Mammary epithelial cell (primary cell): Measurements from ENCODE around the gene FHIT.

Experiments
- EZH2 ChIP-seq: IDR thresholded peaks from 2 replicates; pipeline ENCODE4 v1.6.1; 2012; ENCODE audit warnings: low read length, inconsistent platforms, borderline replicate concordance
- TF ChIP-seq, protein P1 (sequence below), 2 donors: IDR thresholded peaks in 1 of 2; conservative IDR thresholded peaks in 1 of 2; 2 replicates each; pipeline ENCODE4 v1.5.1; 2011 to 2012; ENCODE audit warnings: inconsistent platforms in 2 of 2, low read length in 2 of 2, mild to moderate bottlenecking in 2 of 2, control low read depth in 1 of 2, low read depth in 1 of 2; ENCODE audit not compliant: insufficient read depth in 1 of 2; ENCODE audit errors: extremely low read depth in 1 of 2

DNA sequence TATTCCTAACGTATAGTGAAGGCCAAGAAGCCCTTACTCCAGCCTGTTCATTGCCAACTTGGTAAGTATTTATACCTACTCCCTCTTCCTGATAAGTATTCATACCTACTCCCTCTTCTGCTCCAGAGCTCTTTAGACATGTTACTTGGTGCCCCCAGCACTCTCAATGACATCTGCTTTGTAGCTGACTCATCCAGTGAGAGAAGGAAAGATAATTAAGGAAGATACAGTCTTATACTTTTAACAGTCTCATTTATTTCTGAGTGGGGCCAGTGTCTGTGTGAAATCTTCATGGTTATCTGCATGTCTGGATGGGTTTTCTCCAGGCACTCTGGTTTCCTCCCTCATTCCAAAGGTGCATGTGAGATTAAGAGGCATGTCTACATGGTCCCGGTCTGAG is 698.7 kb downstream of the FHIT start:
- TF ChIP-seq, protein P1, sequence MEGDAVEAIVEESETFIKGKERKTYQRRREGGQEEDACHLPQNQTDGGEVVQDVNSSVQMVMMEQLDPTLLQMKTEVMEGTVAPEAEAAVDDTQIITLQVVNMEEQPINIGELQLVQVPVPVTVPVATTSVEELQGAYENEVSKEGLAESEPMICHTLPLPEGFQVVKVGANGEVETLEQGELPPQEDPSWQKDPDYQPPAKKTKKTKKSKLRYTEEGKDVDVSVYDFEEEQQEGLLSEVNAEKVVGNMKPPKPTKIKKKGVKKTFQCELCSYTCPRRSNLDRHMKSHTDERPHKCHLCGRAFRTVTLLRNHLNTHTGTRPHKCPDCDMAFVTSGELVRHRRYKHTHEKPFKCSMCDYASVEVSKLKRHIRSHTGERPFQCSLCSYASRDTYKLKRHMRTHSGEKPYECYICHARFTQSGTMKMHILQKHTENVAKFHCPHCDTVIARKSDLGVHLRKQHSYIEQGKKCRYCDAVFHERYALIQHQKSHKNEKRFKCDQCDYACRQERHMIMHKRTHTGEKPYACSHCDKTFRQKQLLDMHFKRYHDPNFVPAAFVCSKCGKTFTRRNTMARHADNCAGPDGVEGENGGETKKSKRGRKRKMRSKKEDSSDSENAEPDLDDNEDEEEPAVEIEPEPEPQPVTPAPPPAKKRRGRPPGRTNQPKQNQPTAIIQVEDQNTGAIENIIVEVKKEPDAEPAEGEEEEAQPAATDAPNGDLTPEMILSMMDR (conservative IDR thresholded peaks at IDR 0.05 in 1 of 2, IDR thresholded peaks at IDR 0.05 in 1 of 2; ENCODE audit: extremely low read depth in 1 of 2, insufficient read depth in 1 of 2, low read depth in 1 of 2, low read length in 2 of 2), result no peak
- no peak for TF ChIP-seq EZH2
